GM12878 (cell line): ENCODE results near the gene TINCR. TPM values are rescaled to one million over a fixed set of nuclear protein-coding genes. Genes with fewer than 3 reads are reported as not detected.

Source experiments
- ATAC-seq: fragments of 200-7000 bp; cut with Tn5 transposase; 3 replicates; pipeline ENCODE4 v1.9.1; 2020; ENCODE audit warnings: mild to moderate bottlenecking, moderate library complexity
- BruUV-seq: library from RNA; stranded (reverse); fragments of 400-500 nt; replicated peaks from 2 replicates; lab custom pipeline; 2021; lab: Mats Ljungman, UMichigan
- CTCF ChIA-PET: fragments of 300-600 bp; sonication (Branson Sonifier 250); formaldehyde crosslinking; extraction: SDS; loops from one replicate; lab custom pipeline; 2021; ENCODE audit warnings: inconsistent platforms; lab: Yijun Ruan, JAX
- POLR2A ChIA-PET: fragments of 350-600 bp; formaldehyde crosslinking; extraction: SDS; loops from one replicate; lab custom pipeline; 2021; ENCODE audit warnings: inconsistent platforms; lab: Charles Lee
- RAD21 ChIA-PET: fragments of 300-600 bp; sonication (Branson Sonifier 250); formaldehyde crosslinking; loops from one replicate; lab custom pipeline; 2023; ENCODE audit warnings: antibody characterized with exemption; ENCODE audit not compliant: unreplicated experiment; lab: Charles Lee
- SMC1A ChIA-PET: fragments of 300-600 bp; sonication (Branson Sonifier 250); formaldehyde crosslinking; loops from one replicate; lab custom pipeline; 2023; ENCODE audit not compliant: unreplicated experiment, uncharacterized antibody; lab: Charles Lee
- DNase-seq: peaks from one replicate; pipeline ENCODE4 v3.0.0-alpha.2; 2011; ENCODE audit warnings: low read depth, low spot score
- FAIRE-seq: peaks from 3 replicates; lab custom pipeline; 2011; peaks lifted over from hg19 to GRCh38; lab: Jason Lieb, UNC
- H2AFZ ChIP-seq: 2 replicates; pipeline ENCODE4 v1.6.0; 2011; ENCODE audit warnings: low read depth, low read length, control low read depth; ENCODE audit not compliant: control insufficient read depth
- H3K27ac ChIP-seq: 2 replicates; pipeline ENCODE4 v1.5.1; 2011; ENCODE audit warnings: control low read depth; ENCODE audit not compliant: control insufficient read depth, insufficient read depth
- H3K27me3 ChIP-seq, 2 experiments: replicated peaks in 1 of 2; 2 replicates each; pipeline versions ENCODE4 v1.6.0 to v1.6.1; 2011; ENCODE audit warnings: low read length in 1 of 2; ENCODE audit not compliant: control insufficient read depth in 2 of 2, insufficient read depth in 2 of 2
- H3K36me3 ChIP-seq, 2 experiments: 2 replicates each; pipeline ENCODE4 v1.5.1; 2011; ENCODE audit warnings: low read length in 1 of 2; ENCODE audit not compliant: control insufficient read depth in 2 of 2, insufficient read depth in 2 of 2
- H3K4me1 ChIP-seq: 2 replicates; pipeline ENCODE4 v1.6.1; 2011; ENCODE audit warnings: mild to moderate bottlenecking, low read length, moderate library complexity, mixed read lengths; ENCODE audit not compliant: control insufficient read depth, insufficient read depth
- H3K4me2 ChIP-seq: 2 replicates; pipeline ENCODE4 v1.6.0; 2011; ENCODE audit warnings: control low read depth; ENCODE audit not compliant: control insufficient read depth, insufficient read depth
- H3K4me3 ChIP-seq: fragments of 200-600 bp; sonication (generic); 2 replicates; pipeline ENCODE4 v1.5.1; 2016
- H3K79me2 ChIP-seq: 2 replicates; pipeline ENCODE4 v1.6.0; 2011; ENCODE audit warnings: low read length; ENCODE audit not compliant: control insufficient read depth, insufficient read depth
- H3K9ac ChIP-seq: 2 replicates; pipeline ENCODE4 v1.8.0; 2011; ENCODE audit warnings: low read length, control low read depth, mixed read lengths; ENCODE audit not compliant: control insufficient read depth, insufficient read depth
- H3K9me3 ChIP-seq: replicated peaks from 3 replicates; pipeline ENCODE4 v1.5.1; 2011; ENCODE audit warnings: mild to moderate bottlenecking, low read length; ENCODE audit not compliant: control insufficient read depth, insufficient read depth
- H4K20me1 ChIP-seq: 2 replicates; pipeline ENCODE4 v1.6.0; 2011; ENCODE audit not compliant: control insufficient read depth, insufficient read depth
- DPF2 ChIP-seq: fragments of 450-650 bp; IDR thresholded peaks from 2 replicates; pipeline ENCODE4 v1.6.1; 2017; ENCODE audit warnings: mild to moderate bottlenecking
- E4F1 ChIP-seq: fragments of 450-650 bp; IDR thresholded peaks from 2 replicates; pipeline ENCODE4 v1.6.1; 2018; ENCODE audit warnings: borderline replicate concordance, mild to moderate bottlenecking; ENCODE audit not compliant: partially characterized antibody
- ELK1 ChIP-seq: IDR thresholded peaks from 2 replicates; pipeline ENCODE4 v1.6.1; 2012; ENCODE audit warnings: low read depth, low read length, improper control_type of control experiment
- KLF5 ChIP-seq: fragments of 450-650 bp; IDR thresholded peaks from 2 replicates; pipeline ENCODE4 v1.6.1; 2014; ENCODE audit warnings: mild to moderate bottlenecking; ENCODE audit not compliant: partially characterized antibody
- NFYA ChIP-seq: IDR thresholded peaks from 2 replicates; pipeline ENCODE4 v1.6.1; 2011; ENCODE audit warnings: low read depth, mild to moderate bottlenecking, low read length, improper control_type of control experiment, borderline replicate concordance
- NRF1 ChIP-seq: conservative IDR thresholded peaks from 2 replicates; pipeline ENCODE4 v1.6.1; 2011; ENCODE audit warnings: mild to moderate bottlenecking, low read depth, low read length, improper control_type of control experiment
- SP1 ChIP-seq: IDR thresholded peaks from one replicate; pipeline ENCODE4 v1.6.1; 2011; ENCODE audit warnings: low read depth, low read length
- SREBF1 ChIP-seq: IDR thresholded peaks from 2 replicates; pipeline ENCODE4 v1.6.1; 2012; ENCODE audit warnings: mild to moderate bottlenecking, low read length
- SREBF2 ChIP-seq: IDR thresholded peaks from 2 replicates; pipeline ENCODE4 v1.6.1; 2012; ENCODE audit warnings: mild to moderate bottlenecking, low read length
- SRF ChIP-seq, 2 experiments: IDR thresholded peaks; 2 replicates each; pipeline ENCODE4 v1.6.1; 2011; ENCODE audit warnings: low read depth in 2 of 2, low read length in 2 of 2, mild to moderate bottlenecking in 1 of 2, moderate library complexity in 1 of 2
- ZBTB40 ChIP-seq: fragments of 450-650 bp; IDR thresholded peaks from 2 replicates; pipeline ENCODE4 v1.6.1; 2016; ENCODE audit warnings: mild to moderate bottlenecking, moderate library complexity, borderline replicate concordance
- WGBS: methylation state at CpG from one replicate; pipeline ENCODE4 v1.1.6; 2016; ENCODE audit warnings: low lambda C conversion rate; ENCODE audit not compliant: insufficient replicate concordance, insufficient coverage; ENCODE audit errors: missing lambda C conversion rate; 5-methylcytosine and 5-hydroxymethylcytosine counted together
- in situ Hi-C: fragments of 300-500 bp; cut with MboI; formaldehyde crosslinking; loops from 9 replicates; pipeline ENCODE4 v1.14.3; 2018; ENCODE audit warnings: mixed read lengths
- intact Hi-C: fragments of 100-400 bp; cut with micrococcal nuclease; formaldehyde crosslinking; loops from one replicate; pipeline ENCODE4 v1.14.2; 2022; ENCODE audit not compliant: unreplicated experiment
- polyA plus RNA-seq, 11 experiments: library from polyadenylated mRNA; depleted of rRNA in 4 of 11; unstranded in 6 of 11; stranded (reverse) in 5 of 11; fragments of >200 nt; fragmentation: Nextera tagmentation in 4 of 11; fragmentation: Illumina TruSeq in 1 of 11; extraction: Ambion mirVana in 4 of 11; extraction: Trizol in 1 of 11; gene quantifications; 1 replicate in 1 of 11; 2 replicates in 10 of 11; pipeline versions ENCODE4 v1.2.1 to v1.2.3, GENCODE V29; 2011 to 2016; ENCODE audit warnings: inconsistent platforms in 2 of 11, missing spikeins in 2 of 11, low read depth in 1 of 11
- total RNA-seq, 4 experiments: library from RNA; depleted of rRNA in 3 of 4; stranded (reverse); fragments of >200 nt in 3 of 4; fragmentation: Illumina TruSeq in 1 of 4; extraction: Trizol in 1 of 4; gene quantifications; 2 replicates each; pipeline versions ENCODE4 v1.2.1 to v1.2.3, GENCODE V29; 2013 to 2021

The TINCR gene
- total and polyA plus RNA-seq, 10 of the 15 experiments (the other 5 are each of a cell fraction or from before 2014, with no cell fraction given): 0.02 to 0.36 (median 0.06) TPM; not detected in 3

- H3K4me2 ChIP-seq: no peak overlapping the region
- 43% methylated on average over 13 of the region's 13 CpGs for WGBS
- no peak for DNase-seq
- CTCF ChIA-PET: interaction anchor here (2.3 kb wide), 1 partner anchor 10 kb away, joined by 6 read pairs; no protein-coding TSS in a partner anchor
- H3K4me1 ChIP-seq: no peaks in the 10 kb centered on the region
- H3K9ac ChIP-seq: no peak overlapping the region
- intact Hi-C loops (no loop called here), in situ Hi-C loops (no loop called here)
- no peak overlapping the region for H3K27ac ChIP-seq
- no peaks in the 10 kb centered on the region; the same call in 2 of the 3 replicates for H3K9me3 ChIP-seq
- no peak overlapping the region for H3K4me3 ChIP-seq
- H3K79me2 ChIP-seq: no peaks in the 10 kb centered on the region
- BruUV-seq: no TSS peak
- FAIRE-seq: no peak
- TF ChIP-seq ZBTB40 (no peak), ELK1 (no peak), DPF2 (no peak), NRF1 (no peak), KLF5 (no peak), E4F1 (no peak), SREBF2 (no peak), NFYA (no peak), SREBF1 (no peak), SRF (IDR thresholded peaks at IDR 0.05; ENCODE audit: low read depth in 2 of 2, low read length in 2 of 2) (no peak), SP1 (no peak)
- H3K36me3 ChIP-seq: no peaks in the 10 kb centered on the region
- H3K27me3 ChIP-seq: no peaks in the 10 kb centered on the region
- POLR2A ChIA-PET: no interaction called here
- no peaks in the 10 kb centered on the region for H4K20me1 ChIP-seq
- SMC1A ChIA-PET: no interaction called here
- RAD21 ChIA-PET: no interaction called here
- no peak overlapping the region for H2AFZ ChIP-seq
- no peak for ATAC-seq
Measured at GRCh38 chr19:5557691-5558090, 10.1 kb downstream of the TINCR start.
